Smooth muscle cell (in vitro differentiated cells): ENCODE results near the gene GPC1. TPM values are rescaled to one million over a fixed set of nuclear protein-coding genes. Genes with fewer than 3 reads are reported as not detected.

Experiments used
- DNase-seq: peaks from one replicate; lab custom pipeline; 2025; ENCODE audit not compliant: unreplicated experiment; lab: John Stamatoyannopoulos, UW
- H2AFZ ChIP-seq: fragments of 200-600 bp; sonication (generic); 2 replicates; pipeline ENCODE4 v1.6.0; 2016; ENCODE audit warnings: antibody characterized with exemption, low read depth, mild to moderate bottlenecking
- H3F3A ChIP-seq: fragments of 200-600 bp; sonication (generic); 2 replicates; pipeline ENCODE4 v1.6.0; 2017; ENCODE audit warnings: antibody characterized with exemption, low read depth
- H3K27ac ChIP-seq: fragments of 200-600 bp; sonication (generic); 2 replicates; pipeline ENCODE4 v1.5.1; 2016; ENCODE audit warnings: low read depth, mild to moderate bottlenecking
- H3K27me3 ChIP-seq: fragments of 200-600 bp; sonication (generic); 2 replicates; pipeline ENCODE4 v1.6.1; 2016; ENCODE audit warnings: low read depth, mild to moderate bottlenecking
- H3K36me3 ChIP-seq: fragments of 200-600 bp; sonication (generic); 2 replicates; pipeline ENCODE4 v1.5.1; 2016; ENCODE audit warnings: low read depth
- H3K4me1 ChIP-seq: fragments of 200-600 bp; sonication (generic); 2 replicates; pipeline ENCODE4 v1.5.1; 2016; ENCODE audit warnings: low read depth
- H3K4me2 ChIP-seq: fragments of 200-600 bp; sonication (generic); 2 replicates; pipeline ENCODE4 v1.6.0; 2016; ENCODE audit warnings: mild to moderate bottlenecking
- H3K4me3 ChIP-seq: fragments of 200-600 bp; sonication (generic); 2 replicates; pipeline ENCODE4 v1.5.1; 2016; ENCODE audit warnings: mild to moderate bottlenecking
- H3K79me2 ChIP-seq: fragments of 200-600 bp; sonication (generic); 2 replicates; pipeline ENCODE4 v1.6.0; 2016; ENCODE audit warnings: low read depth, mild to moderate bottlenecking
- H3K9ac ChIP-seq: fragments of 200-600 bp; sonication (generic); 2 replicates; pipeline ENCODE4 v1.6.0; 2016; ENCODE audit warnings: low read depth
- H3K9me3 ChIP-seq: fragments of 200-600 bp; sonication (generic); replicated peaks from 2 replicates; pipeline ENCODE4 v1.5.1; 2016; ENCODE audit warnings: low read depth
- H4K20me1 ChIP-seq: fragments of 200-600 bp; sonication (generic); 2 replicates; pipeline ENCODE4 v1.6.0; 2016; ENCODE audit warnings: low read depth
- CTCF ChIP-seq: fragments of 200-600 bp; sonication (generic); IDR thresholded peaks from 2 replicates; pipeline ENCODE4 v1.5.1; 2017; ENCODE audit warnings: borderline replicate concordance, mild to moderate bottlenecking, antibody characterized with exemption; ENCODE audit not compliant: insufficient read depth, poor library complexity, severe bottlenecking
- WGBS: methylation state at CpG from one replicate; pipeline ENCODE4 v1.1.7; 2016; ENCODE audit warnings: low lambda C conversion rate; 5-methylcytosine and 5-hydroxymethylcytosine counted together
- polyA plus RNA-seq: library from polyadenylated mRNA; unstranded; fragments of >200 nt; fragmentation: Nextera tagmentation; extraction: Ambion mirVana; gene quantifications from 2 replicates; pipeline ENCODE4 v1.2.1, GENCODE V29; 2016
- total RNA-seq: library from RNA; depleted of rRNA; stranded (reverse); fragments of >200 nt; gene quantifications from 2 replicates; pipeline ENCODE4 v1.2.3, GENCODE V29; 2014

GPC1 gene
- total and polyA plus RNA-seq, 2 experiments from 2014 or later = 88.9 to 221 TPM

GRCh38 chr2:240442891-240443715 lies 7.6 kb downstream of the GPC1 start:
- Histone ChIP-seq H3K9ac (no peak overlapping the region), H3K36me3 (no peaks in the 10 kb centered on the region), H3F3A (no peaks in the 10 kb centered on the region), H3K79me2 (peaks cover 68% of the 10 kb centered on the region), H3K27me3 (no peaks in the 10 kb centered on the region), H3K9me3 (no peaks in the 10 kb centered on the region), H3K4me1 (no peaks in the 10 kb centered on the region), H4K20me1 (peaks cover 98% of the 10 kb centered on the region), H3K27ac (no peak overlapping the region), H3K4me3 (no peak overlapping the region), H2AFZ (no peak overlapping the region), H3K4me2 (no peak overlapping the region)
- DNase-seq = no peak
- WGBS = 94% methylated on average over 24 of the region's 25 CpGs
- no peak for TF ChIP-seq CTCF

- no peak for DNase-seq
- H4K20me1 ChIP-seq = peaks cover 98% of the 10 kb centered on the region
- no peaks in the 10 kb centered on the region for H3K9me3 ChIP-seq
- peaks cover 64% of the 10 kb centered on the region for H3K79me2 ChIP-seq
- 96% methylated on average over 17 of the region's 17 CpGs for WGBS
- H3K9ac ChIP-seq = no peak overlapping the region
- no peak overlapping the region for H3K27ac ChIP-seq
- H3K4me1 ChIP-seq = no peaks in the 10 kb centered on the region
- H3K36me3 ChIP-seq = no peaks in the 10 kb centered on the region
- no peaks in the 10 kb centered on the region for H3K27me3 ChIP-seq
- H2AFZ ChIP-seq = no peak overlapping the region
- H3K4me2 ChIP-seq = no peak overlapping the region
- no peak overlapping the region for H3K4me3 ChIP-seq
- no peak for TF ChIP-seq CTCF
- H3F3A ChIP-seq = no peaks in the 10 kb centered on the region
Observed at GRCh38 chr2:240443891-240444301, 8.4 kb downstream of the GPC1 start.

- no peaks in the 10 kb centered on the region for H3K36me3 ChIP-seq
- no peaks in the 10 kb centered on the region for H3F3A ChIP-seq
- no peak for TF ChIP-seq CTCF
- H3K79me2 ChIP-seq = peaks cover 59% of the 10 kb centered on the region
- no peaks in the 10 kb centered on the region for H3K4me1 ChIP-seq
- H2AFZ ChIP-seq = no peak overlapping the region
- no peak for DNase-seq
- no peaks in the 10 kb centered on the region for H3K27me3 ChIP-seq
- H3K9me3 ChIP-seq = no peaks in the 10 kb centered on the region
- H3K27ac ChIP-seq = no peak overlapping the region
- H3K4me3 ChIP-seq = no peak overlapping the region
- H3K9ac ChIP-seq = no peak overlapping the region
- WGBS = 91% methylated on average over 16 of the region's 16 CpGs
- no peak overlapping the region for H3K4me2 ChIP-seq
- H4K20me1 ChIP-seq = peaks cover 98% of the 10 kb centered on the region
Observed at GRCh38 chr2:240444464-240444863, 9.0 kb downstream of the GPC1 start.
